Measurements from ENCODE around the gene CPD. TPM values are rescaled to one million over a fixed set of nuclear protein-coding genes. Genes with fewer than 3 reads are reported as not detected.

The CPD gene
- total and polyA plus RNA-seq, 5 donors from 2014 or later = 6.5 to 40.2 (median 8.5) TPM

- ATAC-seq (ENCODE audit: low read depth in 2 of 2) (no peak), DNase-seq (peak in 1 of 3 donors; percentile 25)
- Mint-ChIP-seq H3K27me3 (peaks cover 9% of the 10 kb centered on the region), H3K4me1 (peaks cover 0 to 10% (median 8%) of the 10 kb centered on the region in 4 donors), H3K4me3 (no peak overlapping the region), H3K36me3 (no peaks in the 10 kb centered on the region), H3K9me3 (peaks cover 0 to 2% (median 0%) of the 10 kb centered on the region in 7 donors), H3K27ac (no peak overlapping the region)
- peaks cover 9% of the 10 kb centered on the region for H3K27me3 ChIP-seq (ENCODE audit: control insufficient read depth, insufficient read depth, low read length)
- H3K36me3 ChIP-seq (ENCODE audit: control insufficient read depth, insufficient read depth, low read length) = no peaks in the 10 kb centered on the region
- no peaks in the 10 kb centered on the region for H3K9me3 ChIP-seq (ENCODE audit: control insufficient read depth in 2 of 2, low read length in 2 of 2)
- H3K4me1 ChIP-seq (ENCODE audit: control insufficient read depth, insufficient read depth, low read length, poor library complexity, severe bottlenecking) = peaks cover 2% of the 10 kb centered on the region
- no peak overlapping the region for H3K27ac ChIP-seq (ENCODE audit: insufficient read depth, low read length, poor library complexity, severe bottlenecking)
- no peak overlapping the region for H3K4me3 ChIP-seq (ENCODE audit: low read depth, low read length)
These were observed 6.0 kb upstream of the CPD start for GRCh38 chr17:30372755-30373154.

- no peak overlapping the region for H3K27ac Mint-ChIP-seq
These were observed 3.1 kb upstream of the CPD start for GRCh38 chr17:30375661-30376060.

GRCh38 chr17:30376621-30377452 lies 1.9 kb upstream of the CPD start:
- no peak for DNase-seq
- Histone ChIP-seq H3K27me3 (ENCODE audit: control insufficient read depth, insufficient read depth, low read length) (peaks cover 5% of the 10 kb centered on the region), H3K27ac (ENCODE audit: insufficient read depth, low read length, poor library complexity, severe bottlenecking) (no peak overlapping the region), H3K4me3 (ENCODE audit: low read depth, low read length) (no peak overlapping the region), H3K36me3 (ENCODE audit: control insufficient read depth, insufficient read depth, low read length) (no peaks in the 10 kb centered on the region), H3K9me3 (ENCODE audit: control insufficient read depth in 2 of 2, low read length in 2 of 2) (no peaks in the 10 kb centered on the region), H3K4me1 (ENCODE audit: control insufficient read depth, insufficient read depth, low read length, poor library complexity, severe bottlenecking) (peaks cover 29% of the 10 kb centered on the region)
- no peaks in the 10 kb centered on the region for H3K36me3 Mint-ChIP-seq
- H3K4me3 Mint-ChIP-seq = peak overlapping the region; percentile 27 to 92 (median 36)
- H3K4me1 Mint-ChIP-seq = peaks cover 10 to 40% (median 32%) of the 10 kb centered on the region in 4 donors
- peak overlapping the region in 1 of 3 donors; percentile 48 for H3K27ac Mint-ChIP-seq
- no peak for ATAC-seq (ENCODE audit: low read depth in 2 of 2)
- peaks cover 4% of the 10 kb centered on the region for H3K27me3 Mint-ChIP-seq
- peaks cover 0 to 2% (median 0%) of the 10 kb centered on the region in 7 donors for H3K9me3 Mint-ChIP-seq

More at GRCh38 chr17:30375661-30376060, 3.1 kb upstream of the CPD start:
- Histone ChIP-seq H3K27ac (ENCODE audit: insufficient read depth, low read length, poor library complexity, severe bottlenecking) (no peak overlapping the region), H3K27me3 (ENCODE audit: control insufficient read depth, insufficient read depth, low read length) (peaks cover 5% of the 10 kb centered on the region), H3K4me3 (ENCODE audit: low read depth, low read length) (no peak overlapping the region), H3K9me3 (ENCODE audit: control insufficient read depth in 2 of 2, low read length in 2 of 2) (no peaks in the 10 kb centered on the region), H3K4me1 (ENCODE audit: control insufficient read depth, insufficient read depth, low read length, poor library complexity, severe bottlenecking) (peaks cover 22% of the 10 kb centered on the region), H3K36me3 (ENCODE audit: control insufficient read depth, insufficient read depth, low read length) (no peaks in the 10 kb centered on the region)
- no peak overlapping the region for H3K4me3 Mint-ChIP-seq
- peaks cover 0 to 2% (median 0%) of the 10 kb centered on the region in 7 donors for H3K9me3 Mint-ChIP-seq
- no peaks in the 10 kb centered on the region for H3K36me3 Mint-ChIP-seq
- peaks cover 8% of the 10 kb centered on the region for H3K27me3 Mint-ChIP-seq
- ATAC-seq (ENCODE audit: low read depth in 2 of 2) = no peak
- DNase-seq = no peak
- H3K4me1 Mint-ChIP-seq = peaks cover 10 to 30% (median 24%) of the 10 kb centered on the region in 4 donors

- Mint-ChIP-seq H3K27me3 (peaks cover 4% of the 10 kb centered on the region), H3K9me3 (peaks cover 0 to 2% (median 0%) of the 10 kb centered on the region in 7 donors), H3K4me1 (peaks cover 10 to 47% (median 35%) of the 10 kb centered on the region in 4 donors), H3K36me3 (no peaks in the 10 kb centered on the region), H3K4me3 (peak overlapping the region; percentile 92 to 99 (median 96)), H3K27ac (peak overlapping the region; percentile 94 to 96 (median 95))
- peak overlapping the region; percentile 90 for H3K27ac ChIP-seq (ENCODE audit: insufficient read depth, low read length, poor library complexity, severe bottlenecking)
- peaks cover 5% of the 10 kb centered on the region for H3K27me3 ChIP-seq (ENCODE audit: control insufficient read depth, insufficient read depth, low read length)
- DNase-seq = no peak
- H3K36me3 ChIP-seq (ENCODE audit: control insufficient read depth, insufficient read depth, low read length) = no peaks in the 10 kb centered on the region
- H3K9me3 ChIP-seq (ENCODE audit: control insufficient read depth in 2 of 2, low read length in 2 of 2) = no peaks in the 10 kb centered on the region
- peaks cover 29% of the 10 kb centered on the region for H3K4me1 ChIP-seq (ENCODE audit: control insufficient read depth, insufficient read depth, low read length, poor library complexity, severe bottlenecking)
- no peak for ATAC-seq (ENCODE audit: low read depth in 2 of 2)
- H3K4me3 ChIP-seq (ENCODE audit: low read depth, low read length) = peak overlapping the region; percentile 95
These were observed 1.0 kb upstream of the CPD start for GRCh38 chr17:30377574-30378240.

- Mint-ChIP-seq H3K36me3 (no peaks in the 10 kb centered on the region), H3K4me1 (peaks cover 10 to 53% (median 40%) of the 10 kb centered on the region in 4 donors), H3K9me3 (no peaks in the 10 kb centered on the region), H3K4me3 (peak overlapping the region; percentile 92 to 99 (median 96)), H3K27ac (peak overlapping the region; percentile 94 to 96 (median 95)), H3K27me3 (peaks cover 4% of the 10 kb centered on the region)
- ATAC-seq (ENCODE audit: low read depth in 2 of 2) (peak; percentile 18 to 26), DNase-seq (peak in 2 of 3 donors; percentile 36 to 79)
- H3K4me1 ChIP-seq (ENCODE audit: control insufficient read depth, insufficient read depth, low read length, poor library complexity, severe bottlenecking) = peaks cover 34% of the 10 kb centered on the region
- H3K27ac ChIP-seq (ENCODE audit: insufficient read depth, low read length, poor library complexity, severe bottlenecking) = peak overlapping the region; percentile 90
- H3K9me3 ChIP-seq (ENCODE audit: control insufficient read depth in 2 of 2, low read length in 2 of 2) = no peaks in the 10 kb centered on the region
- peak overlapping the region; percentile 95 for H3K4me3 ChIP-seq (ENCODE audit: low read depth, low read length)
- peaks cover 5% of the 10 kb centered on the region for H3K27me3 ChIP-seq (ENCODE audit: control insufficient read depth, insufficient read depth, low read length)
- H3K36me3 ChIP-seq (ENCODE audit: control insufficient read depth, insufficient read depth, low read length) = no peaks in the 10 kb centered on the region
These were observed 394 bp upstream of the CPD start for GRCh38 chr17:30378241-30378824.

GRCh38 chr17:30379303-30379902 lies 676 bp downstream of the CPD start:
- DNase-seq (peak; percentile 7 to 38 (median 19)), ATAC-seq (ENCODE audit: low read depth in 2 of 2) (no peak)
- Mint-ChIP-seq H3K27ac (peak overlapping the region in 2 of 3 donors; percentile 81 to 83), H3K9me3 (no peaks in the 10 kb centered on the region), H3K4me1 (peaks cover 14 to 58% (median 46%) of the 10 kb centered on the region in 4 donors), H3K4me3 (peak overlapping the region; percentile 86 to 98 (median 92)), H3K27me3 (peaks cover 4% of the 10 kb centered on the region), H3K36me3 (no peaks in the 10 kb centered on the region)
- peak overlapping the region; percentile 90 for H3K27ac ChIP-seq (ENCODE audit: insufficient read depth, low read length, poor library complexity, severe bottlenecking)
- peaks cover 3% of the 10 kb centered on the region for H3K27me3 ChIP-seq (ENCODE audit: control insufficient read depth, insufficient read depth, low read length)
- H3K9me3 ChIP-seq (ENCODE audit: control insufficient read depth in 2 of 2, low read length in 2 of 2) = no peaks in the 10 kb centered on the region
- peaks cover 36% of the 10 kb centered on the region for H3K4me1 ChIP-seq (ENCODE audit: control insufficient read depth, insufficient read depth, low read length, poor library complexity, severe bottlenecking)
- H3K4me3 ChIP-seq (ENCODE audit: low read depth, low read length) = peak overlapping the region; percentile 84
- no peaks in the 10 kb centered on the region for H3K36me3 ChIP-seq (ENCODE audit: control insufficient read depth, insufficient read depth, low read length)

GRCh38 chr17:30379903-30380381 lies 1.2 kb downstream of the CPD start:
- peak overlapping the region; percentile 84 for H3K4me3 ChIP-seq (ENCODE audit: low read depth, low read length)
- peak overlapping the region in 2 of 3 donors; percentile 81 to 83 for H3K27ac Mint-ChIP-seq
- no peaks in the 10 kb centered on the region for H3K36me3 Mint-ChIP-seq
- ATAC-seq (ENCODE audit: low read depth in 2 of 2) (no peak), DNase-seq (peak in 1 of 3 donors; percentile 24)
- no peaks in the 10 kb centered on the region for H3K9me3 Mint-ChIP-seq
- H3K36me3 ChIP-seq (ENCODE audit: control insufficient read depth, insufficient read depth, low read length) = no peaks in the 10 kb centered on the region
- H3K27ac ChIP-seq (ENCODE audit: insufficient read depth, low read length, poor library complexity, severe bottlenecking) = no peak overlapping the region
- H3K9me3 ChIP-seq (ENCODE audit: control insufficient read depth in 2 of 2, low read length in 2 of 2) = no peaks in the 10 kb centered on the region
- peaks cover 36% of the 10 kb centered on the region for H3K4me1 ChIP-seq (ENCODE audit: control insufficient read depth, insufficient read depth, low read length, poor library complexity, severe bottlenecking)
- H3K27me3 Mint-ChIP-seq = peaks cover 4% of the 10 kb centered on the region
- peaks cover 14 to 61% (median 48%) of the 10 kb centered on the region in 4 donors for H3K4me1 Mint-ChIP-seq
- peak overlapping the region; percentile 85 to 92 (median 88) for H3K4me3 Mint-ChIP-seq
- no peaks in the 10 kb centered on the region for H3K27me3 ChIP-seq (ENCODE audit: control insufficient read depth, insufficient read depth, low read length)

Data from CD4-positive, CD25-positive, alpha-beta regulatory T cell (primary cell).